LNCaP clone FGC (cell line): Measurements from ENCODE around the gene SMAD1.
A peak's percentile ranks its signal among the peaks of the same experiment; 100 is the strongest.

Source experiments
- DNase-seq: peaks from one replicate; pipeline ENCODE4 v3.0.0-alpha.2; 2011; ENCODE audit warnings: low read depth
- H3K4me3 ChIP-seq: 2 replicates; pipeline ENCODE4 v1.5.1; 2011; ENCODE audit warnings: mild to moderate bottlenecking, low read depth, low read length, control low read depth
- TF ChIP-seq, protein P1 (sequence below): IDR thresholded peaks from 2 replicates; pipeline ENCODE4 v1.5.1; 2012; ENCODE audit warnings: mild to moderate bottlenecking; ENCODE audit not compliant: control insufficient read depth, insufficient read depth; ENCODE audit errors: extremely low read depth

Gene SMAD1

DNA sequence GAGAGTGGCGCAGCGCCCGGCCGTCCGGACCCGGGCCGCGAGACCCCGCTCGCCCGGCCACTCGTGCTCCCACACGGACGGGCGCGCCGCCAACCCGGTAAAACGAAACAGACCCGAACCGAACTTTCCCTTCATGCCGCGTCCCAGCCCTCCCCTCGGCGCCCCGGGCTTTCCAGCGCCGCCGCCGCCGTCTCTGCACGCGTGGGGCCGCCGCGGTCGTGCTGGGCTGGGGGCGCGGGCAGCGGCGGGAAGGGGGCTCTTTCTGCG, 222 bp downstream of the SMAD1 start:
- peak overlapping the region; percentile 70 for H3K4me3 ChIP-seq
- TF ChIP-seq, protein P1, sequence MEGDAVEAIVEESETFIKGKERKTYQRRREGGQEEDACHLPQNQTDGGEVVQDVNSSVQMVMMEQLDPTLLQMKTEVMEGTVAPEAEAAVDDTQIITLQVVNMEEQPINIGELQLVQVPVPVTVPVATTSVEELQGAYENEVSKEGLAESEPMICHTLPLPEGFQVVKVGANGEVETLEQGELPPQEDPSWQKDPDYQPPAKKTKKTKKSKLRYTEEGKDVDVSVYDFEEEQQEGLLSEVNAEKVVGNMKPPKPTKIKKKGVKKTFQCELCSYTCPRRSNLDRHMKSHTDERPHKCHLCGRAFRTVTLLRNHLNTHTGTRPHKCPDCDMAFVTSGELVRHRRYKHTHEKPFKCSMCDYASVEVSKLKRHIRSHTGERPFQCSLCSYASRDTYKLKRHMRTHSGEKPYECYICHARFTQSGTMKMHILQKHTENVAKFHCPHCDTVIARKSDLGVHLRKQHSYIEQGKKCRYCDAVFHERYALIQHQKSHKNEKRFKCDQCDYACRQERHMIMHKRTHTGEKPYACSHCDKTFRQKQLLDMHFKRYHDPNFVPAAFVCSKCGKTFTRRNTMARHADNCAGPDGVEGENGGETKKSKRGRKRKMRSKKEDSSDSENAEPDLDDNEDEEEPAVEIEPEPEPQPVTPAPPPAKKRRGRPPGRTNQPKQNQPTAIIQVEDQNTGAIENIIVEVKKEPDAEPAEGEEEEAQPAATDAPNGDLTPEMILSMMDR, result no peak
- DNase-seq, result no peak

DNA sequence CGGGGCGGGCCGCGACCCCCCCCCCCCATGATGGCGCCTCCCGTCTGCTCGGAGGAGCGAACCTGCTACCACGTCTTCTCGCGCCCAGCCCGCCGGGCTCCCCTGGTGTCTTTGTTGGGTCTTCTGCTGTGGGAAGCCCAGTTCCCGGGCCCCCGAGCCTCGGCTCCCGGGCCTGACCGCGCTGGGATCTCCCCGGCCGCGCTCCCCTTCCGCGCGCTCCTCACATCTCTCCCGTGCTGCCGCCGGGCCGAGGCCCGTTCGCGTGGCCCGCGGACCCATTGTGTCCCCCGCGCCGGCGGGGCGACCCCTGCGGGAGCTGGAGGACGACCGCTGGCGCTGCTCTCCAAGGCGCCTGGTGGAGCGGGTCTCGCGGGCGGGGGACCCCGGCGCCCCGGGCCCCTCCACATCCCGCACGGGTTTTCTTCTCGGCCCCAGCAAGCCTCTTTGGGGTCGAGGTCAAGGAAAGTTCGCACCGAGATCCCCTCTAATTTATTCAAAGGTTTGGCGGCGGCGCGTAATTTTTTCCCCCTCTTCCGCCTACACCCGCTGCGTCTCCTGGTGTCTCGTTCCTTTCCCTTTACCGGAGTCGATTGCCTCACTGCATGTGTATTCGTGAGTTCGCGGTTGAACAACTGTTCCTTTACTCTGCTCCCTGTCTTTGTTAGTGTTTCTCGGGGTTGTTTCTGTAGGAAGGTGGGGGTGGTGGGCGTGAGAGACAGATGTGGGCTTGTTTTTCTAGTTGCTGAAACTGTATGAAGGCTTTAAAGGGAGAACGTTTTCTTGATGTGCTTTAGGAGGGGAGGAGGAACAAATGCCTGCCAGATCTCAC, 770 bp downstream of the SMAD1 start:
- H3K4me3 ChIP-seq, result peak overlapping the region; percentile 70
- DNase-seq, result peak; percentile 39
- TF ChIP-seq, protein P1, result no peak

DNA sequence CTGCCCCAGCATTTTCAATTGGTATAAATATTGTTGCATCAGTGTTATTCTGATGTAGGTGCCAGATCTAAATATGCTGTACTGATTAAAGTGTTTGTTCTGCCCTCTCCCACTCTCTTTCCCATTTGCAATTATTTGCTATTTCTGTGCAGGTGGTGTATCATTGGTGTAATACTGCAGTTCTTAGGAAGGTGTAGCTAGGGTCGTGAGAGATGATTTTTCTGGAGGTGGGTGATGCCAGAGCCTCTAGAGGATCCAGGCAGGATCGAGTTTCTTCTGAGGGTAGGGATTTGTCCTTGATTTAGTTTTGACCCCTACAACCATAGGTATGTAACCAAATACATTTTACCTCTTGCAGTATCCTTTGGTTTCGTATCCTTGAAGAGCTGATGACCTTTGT, 1.9 kb downstream of the SMAD1 start:
- TF ChIP-seq, protein P1, result no peak
- H3K4me3 ChIP-seq, result peak overlapping the region; percentile 70
- no peak for DNase-seq

DNA sequence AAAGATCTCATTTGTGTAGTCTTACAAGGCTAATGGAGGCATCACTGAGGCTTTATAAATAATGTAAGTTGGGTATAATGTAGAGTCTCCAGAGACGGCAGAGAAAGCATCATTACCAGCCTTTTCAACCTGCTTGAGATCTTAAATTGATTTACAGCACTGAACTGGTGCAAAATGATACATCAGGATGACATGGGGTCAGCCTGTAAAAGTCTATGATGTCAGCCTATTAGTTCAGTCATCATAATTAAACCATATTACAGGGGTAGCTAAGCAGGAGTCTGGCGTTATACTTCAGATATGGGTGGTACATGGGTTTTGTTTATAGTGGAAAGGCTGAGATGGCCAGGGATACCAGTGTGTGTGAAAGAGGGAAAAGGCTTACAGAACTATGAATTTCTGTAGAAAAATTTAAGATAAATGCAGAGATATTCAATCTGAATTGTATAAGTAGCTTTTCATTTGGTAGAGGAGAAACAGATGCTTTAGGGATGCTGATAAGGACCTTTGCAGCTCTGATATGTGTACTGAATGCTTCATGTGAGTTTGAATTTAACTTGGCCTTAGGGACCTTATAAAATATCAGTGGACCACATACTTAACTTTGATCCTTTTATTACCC, 2.7 kb downstream of the SMAD1 start:
- DNase-seq, result no peak
- TF ChIP-seq, protein P1, result no peak
- no peak overlapping the region for H3K4me3 ChIP-seq

DNA sequence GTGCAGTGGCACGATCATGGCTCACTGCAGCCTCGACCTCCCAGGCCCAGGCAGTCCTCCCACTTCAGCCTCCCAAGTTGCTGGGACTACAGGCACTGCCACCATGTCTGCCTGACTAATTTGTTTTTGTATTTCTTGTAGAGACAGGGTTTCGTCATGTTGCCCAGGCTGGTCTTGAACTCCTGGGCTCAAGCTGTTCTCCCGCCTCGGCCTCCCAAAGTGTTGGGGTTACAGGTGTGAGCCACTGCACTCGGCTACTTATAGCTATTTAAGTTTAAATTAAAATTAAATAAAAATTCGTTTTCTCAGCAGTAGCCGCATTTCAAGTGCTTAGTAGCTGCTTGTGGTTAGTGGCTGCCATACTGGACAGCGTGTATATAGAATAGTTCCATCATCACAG, 3.5 kb downstream of the SMAD1 start:
- DNase-seq, result no peak
- TF ChIP-seq, protein P1, result no peak
- H3K4me3 ChIP-seq, result no peak overlapping the region

DNA sequence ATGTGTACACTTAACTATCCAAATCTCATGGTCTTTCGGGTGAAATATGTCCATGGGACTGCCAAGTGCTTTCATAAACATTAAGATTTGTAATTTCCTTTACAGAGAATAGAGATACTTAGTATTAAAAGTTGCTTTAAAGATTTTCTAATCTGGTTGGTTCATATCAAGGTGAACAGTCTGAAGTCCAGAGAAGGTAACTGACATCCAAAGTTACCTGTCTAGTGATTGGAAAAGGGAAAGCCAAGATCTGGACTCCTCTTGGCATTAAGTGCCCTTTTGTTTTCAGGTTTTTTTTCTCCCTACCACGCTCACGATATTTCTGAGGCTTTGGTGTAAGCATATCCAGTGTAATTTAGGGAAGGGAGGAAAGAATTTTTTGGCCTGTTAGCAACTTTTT, 5.0 kb downstream of the SMAD1 start:
- TF ChIP-seq, protein P1, result no peak
- H3K4me3 ChIP-seq, result no peak overlapping the region
- DNase-seq, result no peak

DNA sequence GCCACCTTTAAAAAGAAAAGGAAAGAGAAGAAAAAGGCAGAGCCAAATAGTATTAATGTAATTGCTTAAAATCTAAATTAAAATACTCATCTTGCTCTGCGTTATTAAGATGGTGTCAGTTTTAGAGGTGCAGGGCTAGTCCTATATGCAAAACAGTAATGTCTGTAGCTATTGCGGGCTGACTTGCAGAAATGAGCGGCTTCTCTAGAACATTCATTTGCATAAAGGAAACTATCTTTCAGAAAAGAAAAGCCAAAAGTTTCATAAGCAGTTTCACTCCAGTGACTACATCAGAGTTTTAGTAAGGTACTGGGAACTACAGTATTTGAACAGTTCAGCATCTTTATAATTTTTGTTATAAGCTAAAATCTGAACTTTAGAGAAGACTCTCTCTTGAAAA, 6.0 kb downstream of the SMAD1 start:
- H3K4me3 ChIP-seq, result no peak overlapping the region
- TF ChIP-seq, protein P1, result no peak
- no peak for DNase-seq
